WTC11 (cell line): ENCODE measurements around the gene BLOC1S4. TPM values are rescaled to one million over a fixed set of nuclear protein-coding genes. Genes with fewer than 3 reads are reported as not detected.
A peak's percentile ranks its signal among the peaks of the same experiment; 100 is the strongest.

ENCODE experiments used
- ATAC-seq: fragments of 200-7000 bp; cut with Tn5 transposase; 2 replicates; pipeline ENCODE4 v1.10.0; 2021; ENCODE audit warnings: mild to moderate bottlenecking, moderate library complexity
- CTCF ChIA-PET: fragments of 300-600 bp; sonication (Branson Sonifier 250); formaldehyde crosslinking; loops from one replicate; lab custom pipeline; 2021; ENCODE audit warnings: antibody characterized with exemption; lab: Charles Lee
- POLR2A ChIA-PET: fragments of 350-600 bp; sonication (Branson Sonifier 250); formaldehyde crosslinking; loops from one replicate; lab custom pipeline; 2021; ENCODE audit warnings: antibody characterized with exemption; lab: Charles Lee
- DNase-seq: peaks from one replicate; pipeline ENCODE4 v3.0.0; 2021; ENCODE audit warnings: low spot score
- H3K27ac Mint-ChIP-seq: 2 replicates; pipeline ENCODE4 v1.8.0; 2021; ENCODE audit warnings: mixed read lengths
- H3K27me3 Mint-ChIP-seq: 2 replicates; pipeline ENCODE4 v1.8.0; 2021; ENCODE audit warnings: low read depth, mild to moderate bottlenecking, moderate library complexity, mixed read lengths
- H3K36me3 Mint-ChIP-seq: 2 replicates; pipeline ENCODE4 v1.8.0; 2021; ENCODE audit warnings: mixed read lengths
- H3K4me1 Mint-ChIP-seq: 2 replicates; pipeline ENCODE4 v1.8.0; 2022; ENCODE audit warnings: mixed read lengths
- H3K4me3 Mint-ChIP-seq: 2 replicates; pipeline ENCODE4 v1.8.0; 2021; ENCODE audit warnings: mild to moderate bottlenecking, moderate library complexity, mixed read lengths
- H3K9me3 Mint-ChIP-seq: 2 replicates; pipeline ENCODE4 v1.8.0; 2021; ENCODE audit warnings: mixed read lengths
- ATF1 ChIP-seq: sonication (generic); formaldehyde crosslinking; IDR thresholded peaks from 2 replicates; pipeline ENCODE4 v1.8.1; 2023; ENCODE audit warnings: mild to moderate bottlenecking, moderate library complexity, missing genetic modification reagents
- CBFB ChIP-seq: sonication (generic); formaldehyde crosslinking; IDR thresholded peaks from 2 replicates; pipeline ENCODE4 v1.8.1; 2022; ENCODE audit warnings: mild to moderate bottlenecking, low read depth, missing genetic modification reagents
- CTCF ChIP-seq: fragments of 200-600 bp; IDR thresholded peaks from 2 replicates; pipeline ENCODE4 v1.8.0; 2022; ENCODE audit warnings: antibody characterized with exemption
- ETV6 ChIP-seq: sonication (generic); formaldehyde crosslinking; IDR thresholded peaks from 2 replicates; pipeline ENCODE4 v1.8.1; 2022; ENCODE audit warnings: mild to moderate bottlenecking, missing genetic modification reagents
- GTF2I ChIP-seq: fragments of 250-450 bp; sonication (Bioruptor Pico); conservative IDR thresholded peaks from 2 replicates; pipeline ENCODE4 v1.4.0; 2021; ENCODE audit warnings: mild to moderate bottlenecking
- HMGA2 ChIP-seq: fragments of 250-450 bp; sonication (Bioruptor Pico); IDR thresholded peaks from 2 replicates; pipeline ENCODE4 v1.4.0; 2021; ENCODE audit warnings: mild to moderate bottlenecking, moderate library complexity
- HMGXB4 ChIP-seq: sonication (generic); formaldehyde crosslinking; IDR thresholded peaks from 2 replicates; pipeline ENCODE4 v1.8.1; 2023; ENCODE audit warnings: mild to moderate bottlenecking, moderate library complexity, missing genetic modification reagents
- JUN ChIP-seq: sonication (generic); formaldehyde crosslinking; IDR thresholded peaks from 2 replicates; pipeline ENCODE4 v1.8.0; 2023; ENCODE audit warnings: mild to moderate bottlenecking, missing genetic modification reagents
- MAX ChIP-seq: sonication (generic); formaldehyde crosslinking; IDR thresholded peaks from 2 replicates; pipeline ENCODE4 v1.8.0; 2022; ENCODE audit warnings: mild to moderate bottlenecking, missing genetic modification reagents
- RELA ChIP-seq: sonication (generic); formaldehyde crosslinking; IDR thresholded peaks from 2 replicates; pipeline ENCODE4 v1.8.1; 2022; ENCODE audit warnings: missing genetic modification reagents, mild to moderate bottlenecking, borderline replicate concordance
- SMAD4 ChIP-seq: sonication (generic); formaldehyde crosslinking; IDR thresholded peaks from 2 replicates; pipeline ENCODE4 v1.8.0; 2022; ENCODE audit warnings: mild to moderate bottlenecking, missing genetic modification reagents
- ZNF121 ChIP-seq: sonication (generic); formaldehyde crosslinking; IDR thresholded peaks from 2 replicates; pipeline ENCODE4 v1.8.0; 2023; ENCODE audit warnings: missing genetic modification reagents
- ZNF219 ChIP-seq: sonication (generic); formaldehyde crosslinking; IDR thresholded peaks from 2 replicates; pipeline ENCODE4 v1.8.0; 2023; ENCODE audit warnings: missing genetic modification reagents, mild to moderate bottlenecking, borderline replicate concordance
- ZNF512 ChIP-seq: sonication (generic); formaldehyde crosslinking; IDR thresholded peaks from 2 replicates; pipeline ENCODE4 v1.8.1; 2022; ENCODE audit warnings: missing genetic modification reagents, borderline replicate concordance
- ZNF671 ChIP-seq: fragments of 250-450 bp; sonication (Bioruptor Pico); IDR thresholded peaks from 2 replicates; pipeline ENCODE4 v1.8.0; 2021; ENCODE audit warnings: mild to moderate bottlenecking
- total RNA-seq: library from RNA; stranded (reverse); gene quantifications from 3 replicates; pipeline ENCODE4 v1.2.3, GENCODE V29; 2021

BLOC1S4 gene
- total RNA-seq, 1 experiment from 2014 or later = 21.4 TPM

- POLR2A ChIA-PET = interaction anchor here (0.7 kb wide), 1 partner anchor 325 kb away, joined by 3 read pairs; no protein-coding TSS in a partner anchor
Measured at GRCh38 chr4:6719611-6720179, 3.7 kb downstream of the BLOC1S4 start.

GRCh38 chr4:6720202-6720699 is 4.3 kb downstream of the BLOC1S4 start:
- Mint-ChIP-seq H3K27ac (no peak overlapping the region), H3K9me3 (no peaks in the 10 kb centered on the region), H3K27me3 (peaks cover 6% of the 10 kb centered on the region), H3K4me3 (no peak overlapping the region), H3K4me1 (peaks cover 8% of the 10 kb centered on the region), H3K36me3 (no peaks in the 10 kb centered on the region)
- TF ChIP-seq CTCF = peak; percentile 97
- TF ChIP-seq ETV6 = no peak
- TF ChIP-seq MAX (CRISPR knock-in tag) = no peak
- TF ChIP-seq ZNF512 = no peak
- ATAC-seq (peak; percentile 64), DNase-seq (peak; percentile 93)
- POLR2A ChIA-PET = interaction anchor here (0.7 kb wide), 1 partner anchor 324 kb away, joined by 3 read pairs; no protein-coding TSS in a partner anchor
- CTCF ChIA-PET = interaction anchor here (0.6 to 9.7 kb wide), 19 partner anchors 9 to 362 kb away, joined by 3 to 94 read pairs (median 4); partner anchors contain the start of gene MRFAP1L1

More at GRCh38 chr4:6719611-6720179, 3.7 kb downstream of the BLOC1S4 start:
- DNase-seq (no peak), ATAC-seq (no peak)
- CTCF ChIA-PET = interaction anchor here (0.8 to 9.7 kb wide), 12 partner anchors 11 to 362 kb away, joined by 3 to 94 read pairs (median 5); partner anchors contain the start of gene TBC1D14
- H3K27me3 Mint-ChIP-seq = peaks cover 11% of the 10 kb centered on the region
- H3K9me3 Mint-ChIP-seq = no peaks in the 10 kb centered on the region
- peaks cover 8% of the 10 kb centered on the region for H3K4me1 Mint-ChIP-seq
- no peaks in the 10 kb centered on the region for H3K36me3 Mint-ChIP-seq
- no peak overlapping the region for H3K4me3 Mint-ChIP-seq
- H3K27ac Mint-ChIP-seq = no peak overlapping the region
- peak; percentile 96 for TF ChIP-seq ZNF121 (CRISPR knock-in tag)
- no peak for TF ChIP-seq MAX (CRISPR knock-in tag)
- peak; percentile 74 for TF ChIP-seq GTF2I

GRCh38 chr4:6721121-6721520 is 5.1 kb downstream of the BLOC1S4 start:
- DNase-seq (no peak), ATAC-seq (no peak)
- Mint-ChIP-seq H3K36me3 (no peaks in the 10 kb centered on the region), H3K27me3 (no peaks in the 10 kb centered on the region; the same call in 1 of the 2 replicates), H3K4me1 (peaks cover 5% of the 10 kb centered on the region), H3K9me3 (no peaks in the 10 kb centered on the region), H3K4me3 (no peak overlapping the region), H3K27ac (no peak overlapping the region)
- CTCF ChIA-PET = interaction anchor here (0.6 to 9.7 kb wide), 5 partner anchors 11 to 350 kb away, joined by 3 to 94 read pairs (median 4); partner anchors contain the start of gene MRFAP1L1
- TF ChIP-seq ZNF671 (CRISPR knock-in tag) = no peak
- TF ChIP-seq ATF1 = no peak
- TF ChIP-seq JUN (CRISPR knock-in tag) = no peak
- TF ChIP-seq HMGA2 (CRISPR knock-in tag) = no peak
- TF ChIP-seq RELA (CRISPR knock-in tag) = no peak
- TF ChIP-seq ZNF219 (CRISPR knock-in tag) = no peak
- TF ChIP-seq CBFB (CRISPR knock-in tag) = no peak
- TF ChIP-seq SMAD4 (CRISPR knock-in tag) = no peak
- no peak for TF ChIP-seq HMGXB4 (CRISPR knock-in tag)
- POLR2A ChIA-PET = no interaction called here
